EH (cell line): ENCODE measurements around the gene ATP1A4.

Source experiments
- DNase-seq: peaks from one replicate; pipeline ENCODE4 v3.0.0-alpha.2; 2015; ENCODE audit warnings: low read depth

ATP1A4 gene

DNA sequence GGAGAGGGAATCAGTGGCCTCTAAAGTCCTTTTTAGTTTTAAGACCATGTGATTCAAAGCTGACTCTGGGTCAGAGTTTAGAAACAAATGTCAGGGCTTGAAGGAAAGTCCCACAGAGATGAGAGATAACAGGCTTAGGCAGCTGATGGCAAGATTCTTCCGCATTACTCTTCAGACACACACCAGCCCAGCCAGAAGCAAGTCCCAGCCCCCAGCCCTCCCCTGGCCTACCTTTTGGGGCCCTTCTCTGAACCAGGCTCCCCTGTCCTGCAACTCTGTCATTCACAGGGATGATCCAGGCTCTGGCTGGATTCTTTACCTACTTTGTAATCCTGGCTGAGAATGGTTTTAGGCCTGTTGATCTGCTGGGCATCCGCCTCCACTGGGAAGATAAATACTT lies 25.8 kb downstream of the ATP1A4 start:
- DNase-seq, result no peak

DNA sequence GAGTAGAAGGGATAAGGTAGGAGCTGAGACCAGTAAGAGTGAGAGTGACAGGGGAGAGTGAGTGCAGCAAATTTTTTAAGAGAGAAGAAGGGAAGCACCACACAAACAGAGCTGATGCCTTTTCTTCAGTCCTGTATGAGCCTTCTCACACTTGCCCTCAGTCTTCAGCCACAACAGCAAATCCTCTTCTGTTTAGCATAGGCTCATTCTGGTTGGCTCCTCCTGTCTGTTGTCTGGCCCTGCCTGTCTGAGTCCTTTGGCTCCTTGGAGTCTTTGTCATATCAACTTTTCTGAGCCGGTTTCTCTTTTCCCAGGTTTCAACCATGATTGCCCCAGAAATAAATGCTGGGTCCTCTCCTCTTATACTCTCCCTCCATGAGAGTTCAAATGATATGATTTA lies 26.3 kb downstream of the ATP1A4 start:
- no peak for DNase-seq

DNA sequence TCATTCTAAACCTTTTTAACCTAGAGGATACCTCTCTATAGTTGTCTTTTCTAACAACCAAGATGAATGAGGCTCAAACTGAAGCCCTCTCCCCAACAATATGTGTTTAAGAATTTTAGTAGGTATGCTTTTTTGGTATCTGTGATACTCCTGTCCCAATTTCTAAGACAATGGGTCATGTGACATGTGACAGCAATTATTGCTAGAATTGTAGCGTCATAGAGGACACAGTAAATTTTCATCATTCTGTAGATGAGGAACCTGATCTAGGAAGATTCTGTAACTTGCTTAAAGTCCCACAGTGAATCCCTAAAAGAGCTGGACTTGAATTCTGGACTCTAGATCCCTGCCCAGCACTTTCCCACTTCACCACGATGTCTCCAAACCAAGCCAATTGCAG lies 27.3 kb downstream of the ATP1A4 start:
- DNase-seq, result no peak

DNA sequence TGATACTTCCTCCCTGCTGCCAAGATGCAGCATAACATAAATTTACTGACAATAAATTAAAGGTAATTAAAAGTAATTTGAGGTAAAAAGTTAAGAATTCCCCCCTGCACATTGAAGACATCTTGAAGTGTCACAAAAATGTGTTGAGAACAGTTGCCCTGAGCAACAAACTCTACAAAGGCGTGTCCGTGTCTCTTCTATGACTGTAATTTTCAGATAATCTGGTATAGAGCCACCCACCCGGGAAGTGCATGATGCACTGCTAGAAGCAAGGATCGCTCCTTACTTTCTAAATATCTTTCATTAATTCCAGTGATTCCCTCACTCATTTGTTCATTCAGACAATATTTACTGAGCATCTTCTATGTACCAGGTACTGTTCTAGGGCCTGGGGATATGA lies 27.9 kb downstream of the ATP1A4 start:
- DNase-seq, result no peak

DNA sequence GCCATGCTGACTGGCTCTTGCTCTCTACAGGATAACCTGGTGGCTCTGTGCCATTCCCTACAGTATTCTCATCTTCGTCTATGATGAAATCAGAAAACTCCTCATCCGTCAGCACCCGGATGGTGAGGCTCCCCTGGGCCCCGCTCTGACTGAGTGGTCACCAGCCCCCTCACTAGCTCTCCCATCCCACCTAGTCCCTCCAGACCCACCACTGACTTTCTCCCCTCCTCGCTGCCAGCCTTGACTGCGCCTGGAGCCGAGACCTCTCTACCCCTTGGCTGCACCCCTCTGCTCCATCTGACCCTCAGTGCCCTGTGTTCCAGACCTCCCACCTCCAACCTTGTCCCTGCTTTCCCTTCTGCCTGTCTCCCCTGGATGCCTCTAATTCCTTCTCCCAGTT lies 34.8 kb downstream of the ATP1A4 start:
- DNase-seq, result no peak

DNA sequence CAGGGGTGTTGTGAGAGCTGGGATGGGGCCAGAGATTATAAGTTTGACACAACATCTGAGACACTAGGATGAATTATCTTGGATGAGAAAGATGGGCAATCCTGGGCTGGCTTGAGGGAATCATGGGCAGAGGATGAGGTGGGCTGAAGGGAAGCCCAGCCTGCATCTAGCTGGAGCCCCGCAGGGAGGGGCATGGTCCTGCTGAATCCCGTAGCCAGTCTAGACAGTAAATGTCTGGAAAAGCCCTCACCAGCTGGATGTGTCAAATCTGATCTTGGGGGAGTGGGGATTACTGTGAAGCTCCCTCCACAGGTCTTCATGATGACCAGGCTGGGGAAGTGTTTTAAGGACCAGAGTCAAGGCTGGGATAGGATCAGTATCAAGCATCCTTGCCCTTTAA lies 35.3 kb downstream of the ATP1A4 start:
- DNase-seq, result no peak

DNA sequence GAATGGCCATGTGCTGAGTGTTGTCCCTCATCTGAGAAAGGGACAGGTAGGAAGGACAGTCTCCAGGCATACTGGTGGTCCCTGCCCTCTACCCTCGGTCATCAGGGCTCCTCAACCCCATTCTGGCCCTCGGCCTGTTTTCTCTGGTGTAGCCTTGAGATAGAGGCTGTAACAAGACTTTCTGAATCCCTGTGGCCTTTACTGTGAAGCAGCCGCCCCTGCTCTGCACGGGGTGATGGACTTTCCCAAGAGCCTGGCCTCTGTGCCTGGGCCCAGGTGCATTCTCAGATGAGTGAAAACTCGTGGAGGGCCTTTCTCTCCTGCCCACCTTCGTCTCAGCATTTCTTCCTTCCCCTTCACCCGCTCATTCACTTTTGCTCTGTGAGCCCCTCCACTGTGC lies 36.0 kb downstream of the ATP1A4 start:
- no peak for DNase-seq

DNA sequence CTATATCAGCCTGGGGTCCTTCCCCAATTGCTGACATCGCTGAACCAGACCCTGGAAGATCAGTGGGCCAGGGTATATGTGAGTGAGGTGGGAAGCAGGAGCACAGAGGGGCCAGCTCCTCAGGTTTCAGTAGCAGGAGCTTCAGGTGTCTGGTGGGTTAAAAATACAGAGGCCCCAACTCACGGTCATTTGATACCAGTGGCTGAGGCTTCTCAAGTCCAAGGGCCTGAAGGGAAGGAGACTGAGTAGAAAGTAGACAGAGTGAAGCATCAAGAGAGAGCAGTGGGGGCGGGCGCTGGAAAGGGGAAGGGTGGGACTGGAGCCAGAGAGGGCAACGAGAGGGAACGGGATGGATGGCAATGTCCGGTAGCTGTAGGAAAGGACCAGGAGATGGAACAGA lies 36.9 kb downstream of the ATP1A4 start:
- DNase-seq, result no peak

DNA sequence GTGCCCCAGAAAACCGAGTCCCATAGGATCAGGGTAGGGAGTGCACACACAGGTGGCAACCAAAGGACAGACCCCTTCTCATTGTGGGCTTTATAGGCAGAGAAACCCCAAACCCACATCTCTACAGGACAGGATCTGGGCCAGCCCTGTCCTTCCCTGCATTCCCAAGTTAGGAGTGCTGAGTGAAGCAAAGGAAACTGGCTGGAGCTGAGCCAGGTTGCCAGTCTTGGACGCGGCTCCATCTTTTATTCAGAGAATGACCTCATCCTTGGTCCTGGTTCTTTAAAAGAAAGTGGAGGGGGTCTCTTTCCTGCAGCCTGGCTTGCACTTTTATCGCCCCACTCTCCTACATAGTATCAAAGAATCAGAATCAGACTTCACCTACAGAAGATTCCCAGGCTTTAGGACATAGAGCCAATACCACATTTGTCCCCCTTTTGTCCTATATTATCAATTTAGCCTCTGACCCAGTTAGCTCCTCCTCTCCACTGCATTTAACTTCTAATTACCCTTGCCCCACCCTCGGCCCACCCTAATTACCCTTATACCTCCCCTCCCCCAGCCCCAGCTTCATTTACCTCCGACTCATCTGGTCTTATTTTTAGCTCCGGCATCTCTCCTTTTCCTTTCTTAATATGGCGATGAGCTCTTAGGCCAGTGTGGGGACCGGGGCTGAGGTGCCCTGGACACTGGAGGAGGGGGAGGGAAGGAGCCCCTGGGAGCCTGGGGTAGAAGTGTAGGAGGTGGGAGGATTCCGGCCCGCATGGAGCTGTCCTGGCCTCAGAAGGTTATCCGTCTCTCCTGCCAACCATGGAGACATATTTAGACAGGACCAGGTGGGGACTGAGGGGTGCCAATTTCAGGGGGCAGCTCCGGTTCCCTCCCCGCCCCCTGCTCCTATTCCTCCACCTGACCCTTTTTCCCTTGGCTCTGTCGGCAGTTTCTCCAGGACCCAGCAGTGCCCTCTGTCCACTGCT lies 38.5 kb downstream of the ATP1A4 start, which contains the start of gene CASQ1:
TSS of gene CASQ1 (plus strand) at position 927 of the 977 bp plus-strand sequence. CDS start 177 bp downstream, outside the sequence.
- peak; percentile 68 for DNase-seq

DNA sequence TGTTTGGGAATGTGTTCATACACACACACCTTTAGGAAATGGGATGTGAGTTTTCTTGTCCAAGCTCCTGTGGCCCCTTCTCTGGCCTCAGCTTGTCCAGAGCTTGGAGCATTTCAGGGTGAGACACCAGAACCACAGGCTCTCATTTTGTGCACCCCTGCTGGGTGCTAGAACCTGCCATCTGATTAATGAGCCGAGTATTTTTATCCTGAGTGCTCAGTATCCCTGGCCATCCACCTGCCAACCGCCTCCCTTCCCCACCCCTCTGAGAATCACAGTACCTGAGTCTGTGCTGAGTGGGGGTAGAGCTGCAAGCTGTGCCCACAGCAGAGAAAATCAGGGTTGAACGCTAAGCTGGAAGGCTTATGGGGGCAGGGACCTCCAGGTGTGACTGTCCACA lies 40.4 kb downstream of the ATP1A4 start:
- DNase-seq, result no peak

DNA sequence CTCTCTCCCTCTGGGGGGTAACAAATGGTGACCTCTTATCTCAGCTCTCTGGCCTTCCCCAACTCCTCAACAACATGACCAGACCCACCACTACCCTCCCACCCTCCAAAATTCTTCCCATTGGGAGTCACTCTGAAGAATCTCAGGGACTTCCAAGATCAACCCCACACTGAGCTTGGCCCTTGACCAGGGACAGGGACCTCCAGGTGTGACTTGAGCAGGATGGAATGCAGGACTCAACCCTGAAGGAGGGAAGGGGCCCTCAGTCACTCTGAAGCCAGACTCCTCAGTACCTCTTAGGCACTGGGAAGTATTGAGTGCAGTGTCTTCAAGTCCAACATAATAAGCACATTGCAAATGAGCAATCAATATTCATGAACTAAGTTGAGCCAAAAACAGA lies 40.8 kb downstream of the ATP1A4 start:
- no peak for DNase-seq

DNA sequence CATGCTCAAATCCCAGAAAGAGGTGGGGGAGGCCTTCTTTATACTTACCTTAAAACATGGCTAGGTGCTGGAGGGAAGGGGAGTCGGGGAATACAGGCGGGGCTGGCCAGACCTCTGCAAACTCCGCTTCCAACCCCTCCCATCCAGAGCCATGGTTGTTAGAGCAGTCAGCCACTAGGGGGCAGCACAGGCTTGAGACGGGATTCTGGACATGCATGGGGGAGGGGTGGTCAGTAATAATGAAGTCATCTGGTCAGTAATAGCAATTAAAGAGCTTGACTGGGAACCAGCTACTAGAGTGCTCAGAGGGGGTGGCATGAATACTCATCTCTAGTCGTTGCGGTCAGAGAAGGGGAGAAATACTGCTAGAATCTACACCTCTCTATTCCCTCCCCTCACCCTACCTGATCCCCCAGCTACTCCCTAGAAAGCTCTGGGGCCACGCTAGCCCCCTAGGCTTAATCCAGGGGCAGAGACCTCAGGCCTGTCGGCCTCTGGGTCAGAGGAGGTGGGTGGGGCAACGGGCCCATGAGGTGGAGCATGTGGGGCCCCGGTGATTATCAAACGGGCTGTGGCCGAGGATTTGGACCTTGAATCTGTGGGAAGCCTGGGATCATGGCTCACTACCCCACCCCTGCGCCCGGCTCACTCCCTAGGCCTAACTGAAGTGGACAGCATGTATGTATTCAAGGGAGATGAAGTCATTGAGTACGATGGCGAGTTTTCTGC lies 41.9 kb downstream of the ATP1A4 start:
- DNase-seq, result peak; percentile 91

DNA sequence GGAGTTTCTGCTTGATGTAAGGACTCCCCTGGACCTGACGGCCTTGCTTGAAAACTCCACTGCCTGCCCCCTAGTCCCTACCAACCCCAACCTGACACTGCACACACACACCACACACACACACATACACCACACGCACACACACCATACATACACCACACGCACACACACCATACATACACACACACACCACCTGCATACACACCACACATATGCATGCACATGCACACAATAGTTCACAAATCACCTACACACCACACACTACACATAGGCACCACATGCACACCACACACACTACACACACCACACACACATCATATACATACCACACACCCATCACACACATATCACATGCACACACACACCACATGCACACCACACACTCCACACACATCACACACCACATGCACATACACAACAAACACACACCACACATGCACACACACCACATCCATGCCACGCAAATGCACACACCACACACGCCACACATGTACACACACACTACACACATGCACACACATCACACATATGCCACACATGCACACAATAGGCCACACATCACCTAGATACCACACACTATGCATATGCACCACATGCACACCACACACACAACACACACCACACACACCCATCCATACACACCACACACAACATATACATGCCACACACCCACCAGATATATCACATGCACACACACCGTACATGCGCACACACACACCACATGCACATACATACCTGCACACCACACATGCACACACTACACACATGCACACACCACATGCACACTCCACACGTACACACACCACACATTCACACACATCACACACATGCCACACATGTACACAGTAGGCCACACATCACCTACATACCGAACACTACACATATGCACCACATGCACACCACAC lies 42.7 kb downstream of the ATP1A4 start:
- no peak for DNase-seq

DNA sequence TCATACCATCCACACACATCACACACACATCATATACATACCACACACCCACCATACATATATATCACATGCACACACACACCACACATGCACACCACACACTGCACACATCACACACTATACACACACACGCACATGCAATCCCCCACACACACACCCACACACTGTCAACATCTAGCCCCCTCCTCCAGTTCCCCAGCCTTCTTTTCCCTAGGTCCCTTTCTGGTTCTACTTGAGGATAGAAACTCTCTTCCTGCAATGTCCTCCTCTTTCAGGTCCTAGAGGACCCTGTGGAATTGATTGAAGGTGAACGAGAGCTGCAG lies 43.3 kb downstream of the ATP1A4 start:
- DNase-seq, result no peak

DNA sequence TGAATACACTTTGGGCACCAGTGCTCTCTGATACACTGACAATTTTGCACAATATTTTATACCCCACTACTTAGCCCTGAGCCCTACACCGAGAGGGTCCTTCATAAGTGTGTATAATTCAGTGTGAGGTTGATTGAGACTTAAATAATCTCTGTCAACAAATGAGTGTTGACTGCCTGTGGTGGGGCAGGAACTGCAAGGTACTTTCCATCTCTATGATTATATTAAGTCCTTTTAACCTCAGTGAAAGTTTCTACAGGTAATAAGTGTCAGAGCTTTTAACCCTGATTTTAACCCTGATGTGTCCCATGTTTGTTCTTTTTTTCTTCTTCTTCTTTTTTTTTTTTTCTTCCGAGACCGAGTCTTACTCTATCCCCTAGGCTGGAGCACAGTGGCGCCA lies 44.7 kb downstream of the ATP1A4 start:
- no peak for DNase-seq

DNA sequence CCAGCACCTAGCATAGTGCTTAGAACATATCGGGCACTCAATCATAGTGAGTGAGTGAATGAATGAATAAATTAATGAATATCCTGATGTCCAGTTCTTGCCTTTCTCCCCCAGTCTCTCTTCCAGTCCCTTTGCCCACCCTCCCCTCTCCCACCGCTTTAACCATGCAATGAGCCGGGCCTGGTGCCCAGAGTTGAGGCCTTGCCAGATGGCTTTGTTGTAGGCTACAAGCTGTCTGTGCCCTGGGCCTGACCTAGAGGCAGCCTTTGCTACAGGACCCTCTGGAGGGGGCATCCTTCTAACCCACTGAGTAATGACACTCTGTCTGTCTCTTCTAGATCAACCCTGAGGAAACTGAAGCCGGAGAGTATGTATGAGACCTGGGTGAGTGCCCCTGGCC lies 45.8 kb downstream of the ATP1A4 start:
- no peak for DNase-seq

DNA sequence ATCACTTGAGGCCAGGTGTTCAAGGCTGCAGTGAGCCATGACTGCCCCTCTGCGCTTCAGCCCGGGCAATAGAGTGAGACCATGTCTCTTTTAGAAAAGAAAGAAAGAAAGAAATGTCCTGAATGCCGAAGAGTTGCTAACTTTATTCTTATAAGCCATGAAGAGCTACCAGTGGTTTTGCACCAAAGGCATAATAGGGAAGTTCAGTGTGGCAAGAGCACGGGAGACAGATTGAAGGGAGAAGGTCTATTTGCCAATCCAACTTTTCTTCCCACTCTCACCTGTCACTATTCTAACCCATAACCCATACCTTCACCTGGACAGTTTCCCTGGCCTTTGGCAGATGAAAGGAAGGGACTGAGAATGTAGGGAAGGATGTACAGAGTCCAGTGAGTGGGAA lies 49.4 kb downstream of the ATP1A4 start:
- DNase-seq, result no peak

DNA sequence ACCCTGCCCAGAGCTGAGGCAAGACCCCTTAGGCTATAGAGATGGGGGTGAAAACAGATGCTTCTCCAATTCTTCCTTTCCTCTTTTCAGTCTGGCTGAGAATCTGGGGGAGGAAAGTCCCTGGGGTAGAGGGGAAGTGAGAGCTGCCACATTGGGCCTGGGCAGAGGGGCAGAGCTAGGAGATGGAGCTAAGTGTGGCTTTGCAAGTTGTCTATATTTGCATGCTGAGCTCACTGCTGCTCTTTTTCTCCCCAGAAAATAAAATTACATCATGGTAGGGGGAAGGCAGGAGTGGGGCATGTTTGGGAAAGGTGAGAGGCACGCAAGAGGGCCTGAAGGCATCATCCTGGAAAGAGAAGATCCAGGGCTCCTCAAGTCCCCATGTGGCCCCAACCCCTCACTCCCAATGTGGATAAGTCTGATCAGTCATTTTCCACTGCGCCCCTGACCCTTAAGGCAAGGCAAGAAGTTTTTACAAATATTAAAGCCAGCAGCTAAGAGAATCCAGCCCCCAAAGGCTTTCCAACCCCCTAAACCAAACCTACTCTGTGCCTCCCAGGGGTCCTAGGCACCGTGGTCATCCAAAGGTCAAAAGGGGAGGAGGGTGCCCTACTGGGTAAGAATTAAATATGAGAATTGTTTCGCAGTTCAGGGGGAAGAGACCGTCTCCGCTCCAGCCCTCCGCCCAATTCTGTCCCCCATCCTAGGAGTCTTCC lies 53.3 kb downstream of the ATP1A4 start:
- peak; percentile 21 for DNase-seq

DNA sequence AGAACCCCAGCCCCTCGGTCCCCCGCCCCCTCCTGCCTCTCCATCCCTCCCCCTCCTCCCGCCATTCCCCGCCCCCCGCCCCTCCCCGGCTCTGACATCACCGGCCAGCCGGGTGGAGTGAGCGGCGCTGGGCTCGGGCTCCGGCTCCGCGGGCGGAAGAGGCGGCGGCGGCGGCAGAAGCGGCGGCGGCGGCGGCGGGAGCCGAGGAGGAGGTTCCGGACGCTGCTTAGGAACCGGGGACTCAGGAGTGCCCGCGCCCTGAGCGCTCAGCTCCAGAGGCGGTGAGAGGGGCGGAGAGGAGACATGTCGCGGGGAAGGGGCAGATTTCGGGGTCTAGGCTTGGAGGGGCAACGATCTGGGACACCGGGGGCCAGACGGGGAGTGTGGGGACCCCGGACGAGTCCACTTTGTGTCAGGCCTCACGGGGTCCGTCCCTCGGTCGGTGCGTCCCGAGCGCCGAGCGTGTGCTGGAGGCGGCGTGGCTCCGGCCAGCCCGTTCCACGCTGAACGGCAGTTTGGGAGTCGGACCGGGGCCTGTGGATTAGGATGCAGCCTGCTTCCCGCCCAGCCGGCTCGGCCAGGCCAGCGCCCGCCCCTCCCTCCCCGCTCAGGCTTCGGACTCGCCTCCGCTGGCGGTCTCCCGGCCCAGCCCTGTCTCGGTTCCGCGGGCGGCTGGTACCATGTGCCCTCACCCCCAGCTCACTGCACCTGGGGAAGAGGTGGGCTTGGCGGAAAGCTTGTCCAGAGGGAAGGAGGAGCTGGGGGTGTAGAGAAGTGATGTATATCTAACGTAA lies 54.0 kb downstream of the ATP1A4 start, which contains the start of gene PEA15:
TSS of gene PEA15 (plus strand) at position 143 of the 794 bp plus-strand sequence. CDS start 6,161 bp downstream, outside the sequence.
- DNase-seq, result peak; percentile 77

DNA sequence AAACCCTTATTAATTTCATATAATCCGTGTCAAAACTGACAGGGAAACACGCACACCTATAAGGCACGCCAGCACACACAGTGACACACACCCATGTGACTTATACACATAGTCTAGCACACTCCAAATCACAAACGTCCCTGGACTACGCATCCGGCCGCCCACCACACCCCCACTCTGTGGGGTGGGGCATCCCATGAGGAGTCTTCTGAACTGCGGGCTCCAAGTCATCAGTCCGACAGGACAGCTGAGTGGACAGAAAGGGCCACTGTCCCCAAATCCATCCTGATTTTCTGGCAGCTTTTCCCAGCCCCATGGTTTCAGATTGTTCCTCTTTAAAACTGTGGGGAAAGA lies 54.6 kb downstream of the ATP1A4 start:
- DNase-seq, result peak; percentile 80
